Measurements from ENCODE around the gene VWA8.
"Not testable (repeated sequence)": the region's sequence is repeated elsewhere in the genome, so short reads cannot be mapped to it uniquely, and the experiment has no call there.

VWA8 gene

DNA sequence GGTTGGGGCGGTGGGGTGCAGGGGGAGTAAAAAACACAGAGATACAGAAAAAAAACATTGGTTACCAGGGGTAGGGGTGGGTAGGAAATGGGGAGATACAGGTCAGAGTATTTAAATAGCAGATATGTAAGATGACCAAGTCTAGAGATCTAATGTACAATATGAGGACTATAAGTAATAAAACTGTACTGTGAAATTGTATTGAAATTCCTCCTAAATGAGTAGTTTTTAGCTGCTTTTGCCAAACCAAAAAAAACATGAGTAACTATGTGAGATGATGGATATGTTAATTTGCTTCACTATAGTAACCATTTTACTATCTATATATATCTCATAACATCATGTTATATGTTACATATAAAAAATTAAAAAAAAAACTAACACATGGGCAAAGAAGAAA is 29.6 kb downstream of the VWA8 start:
- H3K4me3 ChIP-seq: no peak overlapping the region

DNA sequence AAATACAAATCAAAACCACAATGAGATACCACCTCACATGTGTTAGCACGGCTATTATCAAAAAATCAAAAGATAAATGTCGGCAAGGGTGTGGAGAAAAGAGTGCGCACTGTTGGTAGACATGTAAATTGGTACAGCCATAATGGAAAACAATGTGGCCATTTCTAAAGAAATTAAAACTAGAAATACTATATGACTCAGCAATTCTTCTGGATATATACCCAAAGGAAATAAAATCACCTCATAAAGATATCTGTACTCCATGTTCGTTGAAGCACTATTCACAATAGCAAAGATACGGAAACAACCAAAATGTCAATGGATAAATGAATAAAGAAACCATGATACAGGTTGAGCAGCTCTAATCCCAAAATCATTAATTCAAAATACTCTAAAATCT is 30.8 kb downstream of the VWA8 start:
- Histone ChIP-seq H3K27ac (no peak overlapping the region), H3K4me3 (no peak overlapping the region)

More for the DNA sequence above, 29.6 kb downstream of the VWA8 start:
- H3K27ac ChIP-seq: no peak overlapping the region

- Histone ChIP-seq H3K4me3 (no peak overlapping the region), H3K27ac (peak overlapping the region in 2 of 21 experiments; percentile 11 to 71)
These were observed 32.6 kb downstream of the VWA8 start for GRCh38 chr13:41928323-41928722.

DNA sequence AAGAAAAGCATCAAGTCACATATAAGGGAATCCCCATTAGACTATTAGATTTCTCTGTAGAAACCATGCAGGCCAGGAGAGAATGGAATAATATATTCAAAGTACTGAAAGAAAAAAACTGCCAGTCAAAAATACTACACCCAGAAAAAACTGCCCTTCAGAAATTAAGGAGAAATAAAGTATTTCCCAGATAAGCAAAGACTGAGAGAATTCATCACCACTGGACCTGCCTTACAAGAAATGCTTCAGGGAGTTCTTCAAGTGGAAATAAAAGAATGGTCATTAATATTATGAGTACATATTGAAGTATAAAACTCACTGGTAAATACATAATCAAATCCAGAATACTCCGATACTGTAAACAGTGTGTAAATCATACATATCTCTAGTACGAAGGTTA is 35.9 kb downstream of the VWA8 start:
- no peak overlapping the region for H3K27ac ChIP-seq
- no peak overlapping the region for H3K4me3 ChIP-seq

- H3K4me3 ChIP-seq, H3K27ac ChIP-seq: not testable (repeated sequence)
These were observed 38.0 kb downstream of the VWA8 start for GRCh38 chr13:41922894-41923293.

- Histone ChIP-seq H3K27ac (no peak overlapping the region), H3K4me3 (no peak overlapping the region)
These were observed 41.0 kb downstream of the VWA8 start for GRCh38 chr13:41919741-41920487.

DNA sequence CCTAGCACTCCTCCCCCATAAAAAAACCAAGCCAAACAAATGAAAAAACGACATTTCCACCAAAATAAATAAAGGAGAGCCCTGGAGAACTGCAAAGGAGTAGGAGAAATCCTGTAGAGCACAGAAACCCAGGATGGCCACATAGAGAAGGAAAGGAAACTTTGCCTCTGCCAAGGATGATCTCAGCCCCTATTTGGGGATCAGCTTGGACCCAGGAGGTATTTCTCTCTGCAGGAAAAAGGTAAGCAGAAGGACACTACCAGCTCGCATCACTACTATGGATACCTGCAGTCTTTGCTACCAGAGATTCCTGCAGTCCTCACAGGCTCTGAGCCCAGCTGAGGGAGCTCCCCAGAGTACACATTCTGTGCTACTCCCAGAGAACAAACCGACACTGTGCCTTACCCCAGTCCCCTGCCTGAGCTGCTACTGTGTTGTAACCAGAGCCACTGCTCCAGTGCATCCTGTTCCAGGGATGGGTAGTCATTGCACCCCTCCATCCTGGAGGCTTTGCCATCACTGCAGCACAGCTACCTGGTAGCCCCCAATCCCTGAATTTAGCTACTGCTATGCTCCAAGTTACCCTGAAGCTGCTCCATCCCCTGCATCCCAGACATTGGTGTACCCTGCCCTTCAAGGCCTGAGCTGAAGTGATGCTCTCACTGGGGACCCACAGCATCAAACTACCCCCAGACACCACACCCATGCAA is 41.7 kb downstream of the VWA8 start:
- Histone ChIP-seq H3K4me3 (no peak overlapping the region), H3K27ac (no peak overlapping the region)

DNA sequence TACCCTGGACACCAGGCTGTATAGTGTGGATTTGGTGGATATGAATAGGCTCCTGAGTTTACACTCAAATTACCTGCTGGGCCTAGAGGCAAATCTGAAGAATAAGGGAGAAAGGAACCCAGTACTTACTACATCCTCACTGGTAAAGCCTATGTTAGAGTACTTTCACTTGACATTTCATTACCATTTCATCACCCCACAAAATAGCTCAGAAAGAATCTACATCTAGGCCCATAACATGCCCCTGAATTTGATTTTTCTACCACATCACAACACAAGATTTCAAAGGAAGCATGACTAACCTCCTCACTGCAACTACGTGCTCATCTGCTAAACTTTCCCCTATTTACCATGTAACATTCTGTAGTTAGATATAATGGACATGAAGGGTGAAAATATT is 43.3 kb downstream of the VWA8 start:
- H3K27ac ChIP-seq: no peak overlapping the region
- H3K4me3 ChIP-seq: no peak overlapping the region

DNA sequence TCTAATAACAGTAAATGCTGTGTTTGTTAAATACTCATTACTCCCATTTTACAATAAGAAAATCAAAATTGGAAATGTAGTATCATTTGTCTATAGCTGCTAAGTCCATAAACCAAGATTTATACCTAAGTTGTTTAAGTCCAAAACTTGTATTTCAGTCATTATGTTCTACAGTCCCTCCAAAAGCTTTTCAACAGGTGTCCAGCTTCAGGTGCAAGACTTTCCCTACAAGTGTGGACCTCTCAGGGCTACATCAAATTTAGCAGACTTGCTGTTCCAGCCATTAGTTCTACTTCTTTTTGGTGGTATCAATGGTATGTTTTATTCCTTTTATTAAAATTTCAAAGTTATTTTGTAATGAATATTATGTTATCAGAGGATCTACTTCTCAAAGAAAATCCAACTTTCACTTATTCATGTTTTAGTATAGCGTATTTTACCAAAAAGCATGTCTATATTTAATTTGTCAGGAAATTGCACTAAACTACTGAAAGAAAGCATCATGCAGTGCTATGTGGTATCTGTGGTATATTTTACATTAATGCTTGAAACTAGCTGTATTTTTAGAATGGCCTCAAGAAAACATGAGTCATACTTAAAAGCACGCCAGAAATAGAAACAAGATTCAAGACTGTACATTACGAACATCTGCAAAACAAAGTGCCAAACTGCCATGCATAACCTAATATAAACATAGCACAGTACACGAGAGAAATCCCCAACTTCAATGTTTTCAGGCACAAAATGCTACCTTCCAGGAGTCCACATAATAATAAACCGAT is 44.5 kb downstream of the VWA8 start:
- H3K27ac ChIP-seq: peak overlapping the region in 1 of 21 experiments; percentile 18
- no peak overlapping the region for H3K4me3 ChIP-seq

GRCh38 chr13:41915081-41915480 is 45.8 kb downstream of the VWA8 start:
- H3K27ac ChIP-seq: no peak overlapping the region
- H3K4me3 ChIP-seq: no peak overlapping the region

GRCh38 chr13:41914552-41914951 is 46.4 kb downstream of the VWA8 start:
- no peak overlapping the region for H3K4me3 ChIP-seq
- H3K27ac ChIP-seq: no peak overlapping the region

DNA sequence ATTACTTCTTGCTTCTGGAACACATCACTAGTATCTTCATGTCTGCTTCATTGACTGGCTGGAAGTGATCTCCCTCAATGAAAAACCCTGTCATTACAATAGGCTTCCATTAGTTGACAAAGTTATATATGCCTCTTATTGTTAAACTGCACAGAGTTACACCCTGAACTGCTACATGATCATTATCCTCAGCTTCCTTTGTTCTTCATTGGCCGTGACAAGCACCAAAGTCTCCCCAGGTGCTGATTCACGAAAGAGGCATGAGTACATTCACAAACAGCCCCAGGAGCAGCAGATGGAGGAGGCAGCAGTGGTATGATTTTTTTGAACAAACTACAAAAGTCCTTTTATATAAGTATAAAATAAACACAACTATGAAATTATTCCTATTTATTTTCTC is 51.4 kb downstream of the VWA8 start:
- H3K27ac ChIP-seq: no peak overlapping the region
- H3K4me3 ChIP-seq: no peak overlapping the region

GRCh38 chr13:41905600-41906254 is 55.2 kb downstream of the VWA8 start:
- H3K4me3 ChIP-seq: no peak overlapping the region
- no peak overlapping the region for H3K27ac ChIP-seq

DNA sequence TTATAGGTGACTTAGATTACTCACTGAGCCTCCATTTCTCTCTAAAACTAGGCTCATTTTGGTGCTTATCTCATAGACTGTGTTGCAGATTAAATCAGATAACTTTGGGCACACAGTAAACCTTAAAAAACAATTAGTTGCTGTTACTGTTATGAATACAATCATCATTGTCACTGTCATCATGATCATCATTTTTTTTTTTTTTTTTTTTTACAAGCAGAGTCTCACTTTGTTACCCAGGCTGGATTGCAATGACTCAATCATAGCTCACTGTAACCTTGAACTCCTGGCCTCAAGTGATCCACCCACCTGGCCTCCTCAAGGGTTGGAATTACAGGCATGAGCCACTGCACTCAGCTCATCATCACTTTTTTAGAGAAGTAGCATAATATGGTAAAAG is 60.0 kb downstream of the VWA8 start:
- H3K27ac ChIP-seq: no peak overlapping the region
- H3K4me3 ChIP-seq: no peak overlapping the region

GRCh38 chr13:41898411-41898810 is 62.5 kb downstream of the VWA8 start:
- H3K4me3 ChIP-seq, H3K27ac ChIP-seq: not testable (repeated sequence)

GRCh38 chr13:41897126-41897525 is 63.8 kb downstream of the VWA8 start:
- Histone ChIP-seq H3K4me3 (no peak overlapping the region), H3K27ac (no peak overlapping the region)

DNA sequence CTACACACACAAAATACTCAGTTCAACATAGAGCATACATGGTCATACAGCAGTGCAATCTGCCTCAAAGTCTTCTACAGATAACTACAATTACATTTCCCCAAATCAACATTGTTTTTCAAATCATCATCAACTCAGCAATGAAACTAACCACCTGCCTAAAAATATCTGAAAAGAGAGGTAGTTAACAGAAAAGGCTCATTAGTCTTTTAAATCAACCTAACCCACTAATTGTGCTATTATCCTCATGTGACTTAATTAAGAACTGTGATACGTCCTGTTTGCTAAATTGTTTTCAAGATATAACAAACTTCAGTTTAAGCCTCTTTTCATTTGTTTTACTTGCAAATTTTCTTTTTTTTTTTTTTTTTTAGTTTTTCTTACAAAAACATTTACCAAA is 65.4 kb downstream of the VWA8 start:
- Histone ChIP-seq H3K4me3 (no peak overlapping the region), H3K27ac (no peak overlapping the region)

- H3K4me3 ChIP-seq: no peak overlapping the region
- H3K27ac ChIP-seq: no peak overlapping the region
These were observed 69.8 kb downstream of the VWA8 start for GRCh38 chr13:41891119-41891518.

DNA sequence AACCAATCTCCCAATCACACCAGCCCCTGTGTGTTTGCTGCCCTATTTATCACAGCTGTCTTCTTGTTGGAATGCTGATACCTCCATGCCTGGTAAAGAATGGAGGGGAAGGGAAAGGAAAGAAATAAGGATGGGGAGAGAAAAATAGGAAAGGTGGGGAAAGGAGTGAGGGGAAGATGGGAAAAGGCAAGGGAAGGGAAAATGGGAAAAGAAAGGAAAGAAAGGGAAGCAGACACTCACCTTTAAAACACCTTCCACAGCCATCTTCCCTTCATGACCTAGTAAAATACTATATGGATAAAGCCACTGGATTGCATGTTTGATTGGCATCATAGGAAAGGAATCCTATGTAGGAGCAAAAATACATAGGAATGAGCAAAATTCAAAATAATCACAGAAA is 77.8 kb downstream of the VWA8 start:
- no peak overlapping the region for H3K4me3 ChIP-seq

DNA sequence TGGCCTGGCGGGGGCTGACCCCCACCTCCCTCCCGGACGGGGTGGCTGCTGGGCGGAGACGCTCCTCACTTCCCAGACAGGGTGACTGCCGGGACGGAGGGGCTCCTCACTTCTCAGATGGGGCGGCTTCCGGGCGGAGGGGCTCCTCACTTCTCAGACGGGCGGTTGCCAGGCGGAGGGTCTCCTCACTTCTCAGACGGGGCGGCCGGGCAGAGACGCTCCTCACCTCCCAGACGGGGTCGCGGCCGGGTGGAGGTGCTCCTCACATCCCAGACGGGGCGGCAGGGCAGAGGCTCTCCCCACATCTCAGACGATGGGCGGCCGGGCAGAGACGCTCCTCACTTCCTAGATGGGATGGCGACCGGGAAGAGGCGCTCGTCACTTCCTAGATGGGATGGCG is 79.0 kb downstream of the VWA8 start:
- H3K27ac ChIP-seq: not testable (repeated sequence)

More for the DNA sequence above, 77.8 kb downstream of the VWA8 start:
- H3K27ac ChIP-seq: no peak overlapping the region

More for the DNA sequence above, 79.0 kb downstream of the VWA8 start:
- not testable (repeated sequence) for H3K4me3 ChIP-seq
